Measurements from ENCODE around the gene AKT2.

DNA sequence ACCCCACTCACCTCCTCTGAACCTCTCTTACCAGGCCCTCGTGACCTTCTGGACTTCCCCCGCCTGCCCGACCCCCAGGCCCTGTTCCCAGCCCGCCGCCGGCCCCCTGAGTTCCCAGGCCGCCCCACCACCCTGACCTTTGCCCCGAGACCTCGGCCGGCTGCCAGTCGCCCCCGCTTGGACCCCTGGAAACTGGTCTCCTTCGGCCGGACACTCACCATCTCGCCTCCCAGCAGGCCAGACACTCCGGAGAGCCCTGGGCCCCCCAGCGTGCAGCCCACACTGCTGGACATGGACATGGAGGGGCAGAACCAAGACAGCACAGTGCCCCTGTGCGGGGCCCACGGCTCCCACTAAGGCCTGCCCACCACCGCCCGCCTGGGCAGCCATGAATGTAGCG is 70.2 kb downstream of the AKT2 start:
- TF ChIP-seq, protein P1, sequence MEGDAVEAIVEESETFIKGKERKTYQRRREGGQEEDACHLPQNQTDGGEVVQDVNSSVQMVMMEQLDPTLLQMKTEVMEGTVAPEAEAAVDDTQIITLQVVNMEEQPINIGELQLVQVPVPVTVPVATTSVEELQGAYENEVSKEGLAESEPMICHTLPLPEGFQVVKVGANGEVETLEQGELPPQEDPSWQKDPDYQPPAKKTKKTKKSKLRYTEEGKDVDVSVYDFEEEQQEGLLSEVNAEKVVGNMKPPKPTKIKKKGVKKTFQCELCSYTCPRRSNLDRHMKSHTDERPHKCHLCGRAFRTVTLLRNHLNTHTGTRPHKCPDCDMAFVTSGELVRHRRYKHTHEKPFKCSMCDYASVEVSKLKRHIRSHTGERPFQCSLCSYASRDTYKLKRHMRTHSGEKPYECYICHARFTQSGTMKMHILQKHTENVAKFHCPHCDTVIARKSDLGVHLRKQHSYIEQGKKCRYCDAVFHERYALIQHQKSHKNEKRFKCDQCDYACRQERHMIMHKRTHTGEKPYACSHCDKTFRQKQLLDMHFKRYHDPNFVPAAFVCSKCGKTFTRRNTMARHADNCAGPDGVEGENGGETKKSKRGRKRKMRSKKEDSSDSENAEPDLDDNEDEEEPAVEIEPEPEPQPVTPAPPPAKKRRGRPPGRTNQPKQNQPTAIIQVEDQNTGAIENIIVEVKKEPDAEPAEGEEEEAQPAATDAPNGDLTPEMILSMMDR (IDR thresholded peaks at IDR 0.05): no peak
- TF ChIP-seq POLR2AphosphoS5 (IDR thresholded peaks at IDR 0.05): no peak
- no peak for TF ChIP-seq POLR2A (IDR thresholded peaks at IDR 0.05)

Measured in breast epithelium (tissue), 3 donors.